Ascending aorta (tissue), 2 donors: Measurements from ENCODE around the gene ARAP1. TPM values are rescaled to one million over a fixed set of nuclear protein-coding genes. Genes with fewer than 3 reads are reported as not detected.

Experiments
- DNase-seq, 2 donors: peaks; one replicate each; pipeline ENCODE4 v3.0.0-alpha.2; 2019; ENCODE audit warnings: low spot score in 2 of 2
- H3K27ac ChIP-seq, 2 donors: fragments of 200-600 bp; sonication (generic); one replicate each; pipeline ENCODE4 v1.5.1; 2016 to 2017; ENCODE audit warnings: mild to moderate bottlenecking in 1 of 2
- H3K27me3 ChIP-seq: fragments of 200-600 bp; sonication (generic); one replicate; pipeline ENCODE4 v1.5.1; 2017
- H3K36me3 ChIP-seq, 2 donors: fragments of 200-600 bp; sonication (generic); one replicate each; pipeline ENCODE4 v1.5.1; 2016
- H3K4me1 ChIP-seq, 2 donors: fragments of 200-600 bp; sonication (generic); one replicate each; pipeline ENCODE4 v1.5.1; 2016 to 2017; ENCODE audit warnings: mild to moderate bottlenecking in 1 of 2
- H3K4me3 ChIP-seq, 2 donors: fragments of 200-600 bp; sonication (generic); one replicate each; pipeline ENCODE4 v1.5.1; 2016 to 2017; ENCODE audit warnings: mild to moderate bottlenecking in 1 of 2
- H3K9me3 ChIP-seq, 2 donors: fragments of 200-600 bp; sonication (generic); one replicate each; pipeline ENCODE4 v1.5.1; 2016
- CTCF ChIP-seq, 3 experiments: fragments of 200-600 bp in 2 of 3; fragments of 450-650 bp in 1 of 3; sonication (generic) in 2 of 3; IDR thresholded peaks; one replicate each; pipeline ENCODE4 v1.5.1; 2016 to 2019; ENCODE audit warnings: antibody characterized with exemption in 3 of 3, mild to moderate bottlenecking in 1 of 3, moderate library complexity in 1 of 3
- intact Hi-C: fragments of 100-400 bp; cut with DNase I; formaldehyde crosslinking; loops from one replicate; pipeline ENCODE4 v1.15.1; 2023
- total RNA-seq: library from RNA; depleted of rRNA; stranded (reverse); fragments of >200 nt; gene quantifications from one replicate; pipeline ENCODE4 v1.1.0, GENCODE V29; 2016

Gene ARAP1
- total RNA-seq, 1 donor from 2014 or later, result 238 TPM

- intact Hi-C loops, result no loop called here
- DNase-seq, result no peak
- H3K27ac ChIP-seq, result no peak overlapping the region
- H3K27me3 ChIP-seq, result no peaks in the 10 kb centered on the region
- no peak for TF ChIP-seq CTCF (IDR thresholded peaks at IDR 0.05)
- H3K9me3 ChIP-seq, result no peaks in the 10 kb centered on the region
- no peak overlapping the region for H3K4me3 ChIP-seq
- peaks cover 74 to 80% of the 10 kb centered on the region in 2 donors for H3K36me3 ChIP-seq
- H3K4me1 ChIP-seq, result peaks cover 0 to 12% of the 10 kb centered on the region in 2 donors
These were observed 45.2 kb downstream of the ARAP1 start for GRCh38 chr11:72707032-72707431.

GRCh38 chr11:72706579-72706978, 45.6 kb downstream of the ARAP1 start:
- peaks cover 0 to 12% of the 10 kb centered on the region in 2 donors for H3K4me1 ChIP-seq
- DNase-seq, result no peak
- intact Hi-C loops, result no loop called here
- H3K9me3 ChIP-seq, result no peaks in the 10 kb centered on the region
- TF ChIP-seq CTCF (IDR thresholded peaks at IDR 0.05), result no peak
- no peak overlapping the region for H3K27ac ChIP-seq
- H3K27me3 ChIP-seq, result no peaks in the 10 kb centered on the region
- peaks cover 71 to 78% of the 10 kb centered on the region in 2 donors for H3K36me3 ChIP-seq
- H3K4me3 ChIP-seq, result no peak overlapping the region

- Histone ChIP-seq H3K36me3 (peaks cover 72 to 79% of the 10 kb centered on the region in 2 donors), H3K4me3 (no peak overlapping the region), H3K27ac (no peak overlapping the region), H3K9me3 (no peaks in the 10 kb centered on the region), H3K27me3 (no peaks in the 10 kb centered on the region), H3K4me1 (peaks cover 0 to 12% of the 10 kb centered on the region in 2 donors)
- no peak for DNase-seq
- no peak for TF ChIP-seq CTCF (IDR thresholded peaks at IDR 0.05)
- intact Hi-C loops, result no loop called here
These were observed 46.5 kb downstream of the ARAP1 start for GRCh38 chr11:72705442-72706365.

GRCh38 chr11:72704783-72705265, 47.4 kb downstream of the ARAP1 start:
- Histone ChIP-seq H3K4me3 (no peak overlapping the region), H3K4me1 (peaks cover 0 to 12% of the 10 kb centered on the region in 2 donors), H3K9me3 (no peaks in the 10 kb centered on the region), H3K27ac (no peak overlapping the region), H3K27me3 (no peaks in the 10 kb centered on the region), H3K36me3 (peaks cover 71 to 76% of the 10 kb centered on the region in 2 donors)
- no peak for DNase-seq
- TF ChIP-seq CTCF (IDR thresholded peaks at IDR 0.05), result no peak
- intact Hi-C loops, result no loop called here

GRCh38 chr11:72704028-72704782, 48.0 kb downstream of the ARAP1 start:
- H3K4me1 ChIP-seq, result peaks cover 0 to 12% of the 10 kb centered on the region in 2 donors
- TF ChIP-seq CTCF (IDR thresholded peaks at IDR 0.05), result peak in 1 of 3 experiments; percentile 3
- peaks cover 71 to 72% of the 10 kb centered on the region in 2 donors for H3K36me3 ChIP-seq
- no peak for DNase-seq
- H3K9me3 ChIP-seq, result no peaks in the 10 kb centered on the region
- no peak overlapping the region for H3K4me3 ChIP-seq
- intact Hi-C loops, result no loop called here
- peak overlapping the region; percentile 32 to 63 for H3K27ac ChIP-seq
- H3K27me3 ChIP-seq, result no peaks in the 10 kb centered on the region
